Astrocyte (in vitro differentiated cells and primary cell): ENCODE data around the gene POM121L2. TPM values are rescaled to one million over a fixed set of nuclear protein-coding genes. Genes with fewer than 3 reads are reported as not detected.
A peak's percentile ranks its signal among the peaks of the same experiment; 100 is the strongest.

Experiments used
- DNase-seq: peaks from one replicate; pipeline ENCODE4 v3.0.0-alpha.2; 2010; ENCODE audit warnings: low read depth
- FAIRE-seq: peaks from 2 replicates; lab custom pipeline; 2011; peaks lifted over from hg19 to GRCh38; lab: Jason Lieb, UNC
- H2AFZ ChIP-seq: 2 replicates; pipeline ENCODE4 v1.6.0; 2012; ENCODE audit warnings: low read depth, low read length, inconsistent platforms
- H3K27ac ChIP-seq: 2 replicates; pipeline ENCODE4 v1.5.1; 2011; ENCODE audit warnings: low read depth, low read length, inconsistent platforms
- H3K27me3 ChIP-seq: 2 replicates; pipeline ENCODE4 v1.6.0; 2011; ENCODE audit warnings: low read length, inconsistent platforms; ENCODE audit not compliant: insufficient read depth
- H3K36me3 ChIP-seq: 2 replicates; pipeline ENCODE4 v1.5.1; 2011; ENCODE audit warnings: low read length, inconsistent platforms; ENCODE audit not compliant: insufficient read depth
- H3K4me1 ChIP-seq: 2 replicates; pipeline ENCODE4 v1.5.1; 2011; ENCODE audit warnings: low read length, inconsistent platforms; ENCODE audit not compliant: insufficient read depth
- H3K4me2 ChIP-seq: 2 replicates; pipeline ENCODE4 v1.6.0; 2012; ENCODE audit warnings: low read length, inconsistent platforms
- H3K4me3 ChIP-seq: 2 replicates; pipeline ENCODE4 v1.5.1; 2011; ENCODE audit warnings: low read depth, mild to moderate bottlenecking, low read length, inconsistent platforms; ENCODE audit not compliant: insufficient read depth
- H3K79me2 ChIP-seq: 2 replicates; pipeline ENCODE4 v1.6.0; 2012; ENCODE audit warnings: mild to moderate bottlenecking, low read length, inconsistent platforms; ENCODE audit not compliant: insufficient read depth
- H3K9ac ChIP-seq: 2 replicates; pipeline ENCODE4 v1.6.0; 2012; ENCODE audit warnings: mild to moderate bottlenecking, low read length, inconsistent platforms
- H3K9me3 ChIP-seq: 2 replicates; pipeline ENCODE4 v1.5.1; 2012; ENCODE audit warnings: low read depth, mild to moderate bottlenecking, low read length, inconsistent platforms; ENCODE audit not compliant: insufficient read depth
- H4K20me1 ChIP-seq: 2 replicates; pipeline ENCODE4 v1.6.0; 2012; ENCODE audit warnings: low read length, inconsistent platforms; ENCODE audit not compliant: insufficient read depth
- H3K27ac Mint-ChIP-seq: one replicate; pipeline ENCODE4 v1.8.0; 2021; ENCODE audit warnings: mild to moderate bottlenecking, mixed read lengths; ENCODE audit not compliant: unreplicated experiment
- H3K27me3 Mint-ChIP-seq: one replicate; pipeline ENCODE4 v1.8.0; 2021; ENCODE audit warnings: low read depth, mixed read lengths; ENCODE audit not compliant: unreplicated experiment
- H3K36me3 Mint-ChIP-seq: one replicate; pipeline ENCODE4 v1.8.0; 2021; ENCODE audit warnings: low read depth, mixed read lengths; ENCODE audit not compliant: unreplicated experiment
- H3K4me1 Mint-ChIP-seq: one replicate; pipeline ENCODE4 v1.8.0; 2021; ENCODE audit warnings: low read depth, mixed read lengths; ENCODE audit not compliant: unreplicated experiment
- H3K4me3 Mint-ChIP-seq: one replicate; pipeline ENCODE4 v1.8.0; 2021; ENCODE audit warnings: mild to moderate bottlenecking, moderate library complexity, mixed read lengths; ENCODE audit not compliant: unreplicated experiment
- H3K9me3 Mint-ChIP-seq: one replicate; pipeline ENCODE4 v1.8.0; 2021; ENCODE audit warnings: mild to moderate bottlenecking, mixed read lengths; ENCODE audit not compliant: unreplicated experiment
- EZH2 ChIP-seq: IDR thresholded peaks from 2 replicates; pipeline ENCODE4 v1.6.1; 2012; ENCODE audit warnings: mild to moderate bottlenecking, low read length, inconsistent platforms; ENCODE audit not compliant: insufficient read depth
- total RNA-seq: library from RNA; stranded (reverse); gene quantifications from 2 replicates; pipeline ENCODE4 v1.2.1, GENCODE V29; 2021
- TF ChIP-seq, protein P1 (sequence below): IDR thresholded peaks from 2 replicates; pipeline ENCODE4 v1.5.1; 2011; ENCODE audit warnings: low read depth, mild to moderate bottlenecking, inconsistent platforms, low read length, moderate library complexity; ENCODE audit not compliant: insufficient read depth

Gene POM121L2
- total RNA-seq, 1 donor from 2014 or later = not detected

- no peaks in the 10 kb centered on the region for H3K9me3 ChIP-seq
These were observed 20.9 kb upstream of the POM121L2 start for GRCh38 chr6:27332692-27333641.

GRCh38 chr6:27327023-27327738 is 15.1 kb upstream of the POM121L2 start:
- no peak overlapping the region for H2AFZ ChIP-seq
- no peak overlapping the region for H3K4me2 ChIP-seq
- H3K9me3 ChIP-seq = no peaks in the 10 kb centered on the region
- TF ChIP-seq, protein P1, sequence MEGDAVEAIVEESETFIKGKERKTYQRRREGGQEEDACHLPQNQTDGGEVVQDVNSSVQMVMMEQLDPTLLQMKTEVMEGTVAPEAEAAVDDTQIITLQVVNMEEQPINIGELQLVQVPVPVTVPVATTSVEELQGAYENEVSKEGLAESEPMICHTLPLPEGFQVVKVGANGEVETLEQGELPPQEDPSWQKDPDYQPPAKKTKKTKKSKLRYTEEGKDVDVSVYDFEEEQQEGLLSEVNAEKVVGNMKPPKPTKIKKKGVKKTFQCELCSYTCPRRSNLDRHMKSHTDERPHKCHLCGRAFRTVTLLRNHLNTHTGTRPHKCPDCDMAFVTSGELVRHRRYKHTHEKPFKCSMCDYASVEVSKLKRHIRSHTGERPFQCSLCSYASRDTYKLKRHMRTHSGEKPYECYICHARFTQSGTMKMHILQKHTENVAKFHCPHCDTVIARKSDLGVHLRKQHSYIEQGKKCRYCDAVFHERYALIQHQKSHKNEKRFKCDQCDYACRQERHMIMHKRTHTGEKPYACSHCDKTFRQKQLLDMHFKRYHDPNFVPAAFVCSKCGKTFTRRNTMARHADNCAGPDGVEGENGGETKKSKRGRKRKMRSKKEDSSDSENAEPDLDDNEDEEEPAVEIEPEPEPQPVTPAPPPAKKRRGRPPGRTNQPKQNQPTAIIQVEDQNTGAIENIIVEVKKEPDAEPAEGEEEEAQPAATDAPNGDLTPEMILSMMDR = no peak
- no peak for TF ChIP-seq EZH2
- FAIRE-seq (no peak), DNase-seq (no peak)
- H4K20me1 ChIP-seq = no peaks in the 10 kb centered on the region
- no peaks in the 10 kb centered on the region for H3K79me2 ChIP-seq
- H3K4me3 ChIP-seq = no peak overlapping the region
- H3K9ac ChIP-seq = no peak overlapping the region
- no peaks in the 10 kb centered on the region for H3K4me1 ChIP-seq
- peaks cover 3% of the 10 kb centered on the region for H3K27me3 Mint-ChIP-seq
- no peak overlapping the region for H3K4me3 Mint-ChIP-seq
- H3K27ac Mint-ChIP-seq = no peak overlapping the region
- H3K9me3 Mint-ChIP-seq = no peaks in the 10 kb centered on the region
- H3K36me3 ChIP-seq = no peaks in the 10 kb centered on the region
- H3K27ac ChIP-seq = no peak overlapping the region
- H3K4me1 Mint-ChIP-seq = no peaks in the 10 kb centered on the region
- H3K36me3 Mint-ChIP-seq = no peaks in the 10 kb centered on the region
- no peaks in the 10 kb centered on the region for H3K27me3 ChIP-seq

More at GRCh38 chr6:27332692-27333641, 20.9 kb upstream of the POM121L2 start:
- Mint-ChIP-seq H3K27me3 (no peaks in the 10 kb centered on the region), H3K4me1 (no peaks in the 10 kb centered on the region), H3K27ac (peak overlapping the region; percentile 11), H3K9me3 (no peaks in the 10 kb centered on the region), H3K4me3 (peak overlapping the region; percentile 87), H3K36me3 (no peaks in the 10 kb centered on the region)
- no peaks in the 10 kb centered on the region for H3K4me1 ChIP-seq
- H2AFZ ChIP-seq = peak overlapping the region; percentile 51
- no peaks in the 10 kb centered on the region for H3K27me3 ChIP-seq
- H3K4me2 ChIP-seq = peak overlapping the region; percentile 83
- no peaks in the 10 kb centered on the region for H4K20me1 ChIP-seq
- H3K36me3 ChIP-seq = no peaks in the 10 kb centered on the region
- H3K27ac ChIP-seq = no peak overlapping the region
- no peaks in the 10 kb centered on the region for H3K79me2 ChIP-seq
- peak; percentile 59 for FAIRE-seq
- TF ChIP-seq EZH2 = no peak
- TF ChIP-seq, protein P1 = no peak
- H3K9ac ChIP-seq = peak overlapping the region; percentile 30
- H3K4me3 ChIP-seq = peak overlapping the region; percentile 63
- DNase-seq = peak; percentile 55
